Measurements from ENCODE around the gene PDE8A. TPM values are rescaled to one million over a fixed set of nuclear protein-coding genes. Genes with fewer than 3 reads are reported as not detected.
A peak's percentile ranks its signal among the peaks of the same experiment; 100 is the strongest.

The PDE8A gene
- total and polyA plus RNA-seq, 5 donors, result 11.5 to 24.7 (median 19.4) TPM

- WGBS, result 94% methylated on average over 3 of the region's 3 CpGs
- H3K9me3 ChIP-seq (ENCODE audit: control insufficient read depth, low read length), result no peaks in the 10 kb centered on the region
- ATAC-seq, result peak in 1 of 2 donors; percentile 18
Measured at GRCh38 chr15:85094685-85095084, 113.0 kb downstream of the PDE8A start.

GRCh38 chr15:85095566-85095965 lies 113.9 kb downstream of the PDE8A start:
- no peaks in the 10 kb centered on the region for H3K27me3 ChIP-seq (ENCODE audit: control insufficient read depth, insufficient read depth)
- no peaks in the 10 kb centered on the region for H3K4me1 ChIP-seq (ENCODE audit: control insufficient read depth, insufficient read depth, low read length)
- no peak overlapping the region for H3K27ac ChIP-seq (ENCODE audit: low read length)
- 98% methylated on average over 6 of the region's 6 CpGs for WGBS
- ATAC-seq (no peak), DNase-seq (no peak)
- no peak overlapping the region for H3K4me3 ChIP-seq (ENCODE audit: low read length)
- no peaks in the 10 kb centered on the region for H3K9me3 ChIP-seq (ENCODE audit: control insufficient read depth, low read length)
- intact Hi-C loops (cut with DNase I), result no loop called here

More at GRCh38 chr15:85094685-85095084, 113.0 kb downstream of the PDE8A start:
- intact Hi-C loops (cut with DNase I), result no loop called here
- Histone ChIP-seq H3K27me3 (ENCODE audit: control insufficient read depth, insufficient read depth) (no peaks in the 10 kb centered on the region), H3K4me3 (ENCODE audit: low read length) (no peak overlapping the region), H3K4me1 (ENCODE audit: control insufficient read depth, insufficient read depth, low read length) (no peaks in the 10 kb centered on the region), H3K27ac (ENCODE audit: low read length) (no peak overlapping the region)
- DNase-seq, result no peak

- intact Hi-C loops (cut with DNase I), result no loop called here
- no peaks in the 10 kb centered on the region for H3K4me1 ChIP-seq (ENCODE audit: control insufficient read depth, insufficient read depth, low read length)
- no peaks in the 10 kb centered on the region for H3K27me3 ChIP-seq (ENCODE audit: control insufficient read depth, insufficient read depth)
- no peaks in the 10 kb centered on the region for H3K9me3 ChIP-seq (ENCODE audit: control insufficient read depth, low read length)
- H3K4me3 ChIP-seq (ENCODE audit: low read length), result no peak overlapping the region
- 79% methylated on average over 5 of the region's 5 CpGs for WGBS
- no peak for DNase-seq
- H3K27ac ChIP-seq (ENCODE audit: low read length), result no peak overlapping the region
- ATAC-seq, result no peak
Measured at GRCh38 chr15:85097250-85097649, 115.6 kb downstream of the PDE8A start.

- Histone ChIP-seq H3K9me3 (ENCODE audit: control insufficient read depth, low read length) (no peaks in the 10 kb centered on the region), H3K27ac (ENCODE audit: low read length) (no peak overlapping the region), H3K27me3 (ENCODE audit: control insufficient read depth, insufficient read depth) (no peaks in the 10 kb centered on the region), H3K4me3 (ENCODE audit: low read length) (no peak overlapping the region), H3K4me1 (ENCODE audit: control insufficient read depth, insufficient read depth, low read length) (no peaks in the 10 kb centered on the region)
- DNase-seq, result no peak
- WGBS, result 80% methylated on average over 2 of the region's 2 CpGs
- ATAC-seq, result no peak
- intact Hi-C loops (cut with DNase I), result no loop called here
Measured at GRCh38 chr15:85097725-85098124, 116.1 kb downstream of the PDE8A start.

- no peaks in the 10 kb centered on the region for H3K9me3 ChIP-seq (ENCODE audit: control insufficient read depth, low read length)
- no peaks in the 10 kb centered on the region for H3K27me3 ChIP-seq (ENCODE audit: control insufficient read depth, insufficient read depth)
- DNase-seq (no peak), ATAC-seq (no peak)
- intact Hi-C loops (cut with DNase I), result no loop called here
- H3K4me3 ChIP-seq (ENCODE audit: low read length), result no peak overlapping the region
- WGBS, result 90% methylated on average over 10 of the region's 10 CpGs
- no peaks in the 10 kb centered on the region for H3K4me1 ChIP-seq (ENCODE audit: control insufficient read depth, insufficient read depth, low read length)
- no peak overlapping the region for H3K27ac ChIP-seq (ENCODE audit: low read length)
Measured at GRCh38 chr15:85099195-85099803, 117.6 kb downstream of the PDE8A start.

GRCh38 chr15:85100186-85100937 lies 118.7 kb downstream of the PDE8A start:
- Histone ChIP-seq H3K4me3 (ENCODE audit: low read length) (no peak overlapping the region), H3K27ac (ENCODE audit: low read length) (no peak overlapping the region), H3K4me1 (ENCODE audit: control insufficient read depth, insufficient read depth, low read length) (no peaks in the 10 kb centered on the region), H3K9me3 (ENCODE audit: control insufficient read depth, low read length) (no peaks in the 10 kb centered on the region), H3K27me3 (ENCODE audit: control insufficient read depth, insufficient read depth) (no peaks in the 10 kb centered on the region)
- DNase-seq (no peak), ATAC-seq (no peak)
- intact Hi-C loops (cut with DNase I), result no loop called here
- WGBS, result 82% methylated on average over 10 of the region's 10 CpGs

- intact Hi-C loops (cut with DNase I), result no loop called here
- H3K4me1 ChIP-seq (ENCODE audit: control insufficient read depth, insufficient read depth, low read length), result no peaks in the 10 kb centered on the region
- ATAC-seq (no peak), DNase-seq (no peak)
- no peak overlapping the region for H3K27ac ChIP-seq (ENCODE audit: low read length)
- no peaks in the 10 kb centered on the region for H3K9me3 ChIP-seq (ENCODE audit: control insufficient read depth, low read length)
- no peaks in the 10 kb centered on the region for H3K27me3 ChIP-seq (ENCODE audit: control insufficient read depth, insufficient read depth)
- H3K4me3 ChIP-seq (ENCODE audit: low read length), result no peak overlapping the region
- WGBS, result 70% methylated on average over 2 of the region's 2 CpGs
Measured at GRCh38 chr15:85104584-85104983, 122.9 kb downstream of the PDE8A start.

- ATAC-seq (no peak), DNase-seq (no peak)
- 93% methylated on average over 4 of the region's 4 CpGs for WGBS
- Histone ChIP-seq H3K9me3 (ENCODE audit: control insufficient read depth, low read length) (no peaks in the 10 kb centered on the region), H3K27me3 (ENCODE audit: control insufficient read depth, insufficient read depth) (no peaks in the 10 kb centered on the region), H3K4me3 (ENCODE audit: low read length) (no peak overlapping the region), H3K27ac (ENCODE audit: low read length) (no peak overlapping the region), H3K4me1 (ENCODE audit: control insufficient read depth, insufficient read depth, low read length) (no peaks in the 10 kb centered on the region)
- intact Hi-C loops (cut with DNase I), result no loop called here
Measured at GRCh38 chr15:85108136-85108535, 126.5 kb downstream of the PDE8A start.

GRCh38 chr15:85109333-85109732 lies 127.7 kb downstream of the PDE8A start:
- no peak for ATAC-seq
- Histone ChIP-seq H3K9me3 (ENCODE audit: control insufficient read depth, low read length) (no peaks in the 10 kb centered on the region), H3K27me3 (ENCODE audit: control insufficient read depth, insufficient read depth) (no peaks in the 10 kb centered on the region), H3K4me3 (ENCODE audit: low read length) (no peak overlapping the region), H3K4me1 (ENCODE audit: control insufficient read depth, insufficient read depth, low read length) (no peaks in the 10 kb centered on the region), H3K27ac (ENCODE audit: low read length) (no peak overlapping the region)
- intact Hi-C loops (cut with DNase I), result no loop called here
- WGBS, result 90% methylated on average over 2 of the region's 2 CpGs
- no peak for DNase-seq

- Histone ChIP-seq H3K4me1 (ENCODE audit: control insufficient read depth, insufficient read depth, low read length) (peaks cover 7% of the 10 kb centered on the region), H3K27ac (ENCODE audit: low read length) (no peak overlapping the region), H3K9me3 (ENCODE audit: control insufficient read depth, low read length) (no peaks in the 10 kb centered on the region), H3K4me3 (ENCODE audit: low read length) (no peak overlapping the region), H3K27me3 (ENCODE audit: control insufficient read depth, insufficient read depth) (no peaks in the 10 kb centered on the region)
- ATAC-seq (no peak), DNase-seq (no peak)
- intact Hi-C loops (cut with DNase I), result no loop called here
- WGBS, result 65% methylated on average over 3 of the region's 3 CpGs
Measured at GRCh38 chr15:85112997-85113396, 131.3 kb downstream of the PDE8A start.

- Histone ChIP-seq H3K9me3 (ENCODE audit: control insufficient read depth, low read length) (no peaks in the 10 kb centered on the region), H3K27ac (ENCODE audit: low read length) (no peak overlapping the region), H3K4me3 (ENCODE audit: low read length) (no peak overlapping the region), H3K27me3 (ENCODE audit: control insufficient read depth, insufficient read depth) (no peaks in the 10 kb centered on the region), H3K4me1 (ENCODE audit: control insufficient read depth, insufficient read depth, low read length) (peaks cover 7% of the 10 kb centered on the region)
- intact Hi-C loops (cut with DNase I), result no loop called here
- 93% methylated on average over 4 of the region's 4 CpGs for WGBS
- no peak for ATAC-seq
- no peak for DNase-seq
Measured at GRCh38 chr15:85114886-85115285, 133.2 kb downstream of the PDE8A start.
